ENCODE data around the gene GNB1. TPM values are rescaled to one million over a fixed set of nuclear protein-coding genes. Genes with fewer than 3 reads are reported as not detected.

The GNB1 gene
- total and polyA plus RNA-seq, 12 donors: 64.9 to 228 (median 168) TPM

DNA sequence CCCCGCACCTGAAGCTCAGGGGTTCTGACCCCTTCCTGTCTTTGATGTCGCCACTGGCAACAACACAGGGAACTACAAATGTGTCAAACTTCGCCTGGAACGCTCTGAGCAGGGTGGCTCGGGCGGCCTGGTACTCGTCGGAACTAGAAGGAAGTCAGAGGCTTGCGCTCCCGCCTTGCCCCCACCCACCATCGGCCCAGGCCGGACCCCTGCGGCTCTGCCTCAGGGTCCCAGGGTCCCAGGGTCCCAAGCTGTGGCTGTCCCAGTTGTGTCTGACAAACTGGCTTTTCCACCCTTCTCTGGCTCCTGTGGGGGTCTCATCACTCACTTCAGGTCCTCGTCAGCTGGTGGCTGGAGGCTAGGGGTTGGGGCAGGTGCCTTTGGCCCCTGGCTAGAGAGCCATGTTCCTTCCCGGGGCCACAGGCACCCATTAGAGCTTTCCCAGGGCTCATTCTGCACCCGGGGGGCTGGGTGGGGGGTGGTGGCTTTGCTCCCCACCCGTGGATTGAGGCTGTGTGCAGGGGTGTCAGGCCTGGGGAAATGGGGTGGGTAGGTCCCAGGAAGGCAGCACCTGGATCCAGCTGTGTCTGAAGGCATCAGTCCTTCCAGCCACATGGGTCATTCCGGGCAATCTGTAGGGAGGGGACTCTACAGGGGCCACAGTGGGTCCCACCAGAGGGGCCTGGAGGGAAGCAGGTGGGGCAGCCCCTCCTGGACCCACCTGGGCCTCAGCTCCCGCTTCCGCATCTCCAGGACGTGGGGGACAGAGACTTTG lies 36.2 kb upstream of the GNB1 start:
- peak in 2 of 8 donors; percentile 5 to 15 for ATAC-seq
- DNase-seq: no peak
- intact Hi-C loops (cut with DNase I): no loop called here
- Histone ChIP-seq H3K36me3 (no peaks in the 10 kb centered on the region), H3K9me3 (no peaks in the 10 kb centered on the region), H3K27me3 (no peaks in the 10 kb centered on the region), H3K27ac (peak overlapping the region in 3 of 10 donors; percentile 58 to 65 (median 60)), H3K4me1 (peaks cover 0 to 26% (median 13%) of the 10 kb centered on the region in 9 donors), H3K4me3 (no peak overlapping the region)
- WGBS, 2 donors: 83 to 85% methylated on average over 21 of the region's 21 CpGs
- no peak for TF ChIP-seq CTCF (IDR thresholded peaks at IDR 0.05)

- no peaks in the 10 kb centered on the region for H3K36me3 ChIP-seq
- no peaks in the 10 kb centered on the region for H3K9me3 ChIP-seq
- no peak overlapping the region for H3K27ac ChIP-seq
- no peak for TF ChIP-seq CTCF (IDR thresholded peaks at IDR 0.05)
- H3K4me3 ChIP-seq: no peak overlapping the region
- 82 to 85% methylated on average over 26 of the region's 26 CpGs for WGBS, 2 donors
- H3K27me3 ChIP-seq: no peaks in the 10 kb centered on the region
- no peak for DNase-seq
- H3K4me1 ChIP-seq: peaks cover 0 to 26% (median 13%) of the 10 kb centered on the region in 9 donors
- peak in 1 of 8 donors; percentile 4 for ATAC-seq
- intact Hi-C loops (cut with DNase I): no loop called here
These were observed 35.5 kb upstream of the GNB1 start for GRCh38 chr1:1926346-1926811.

DNA sequence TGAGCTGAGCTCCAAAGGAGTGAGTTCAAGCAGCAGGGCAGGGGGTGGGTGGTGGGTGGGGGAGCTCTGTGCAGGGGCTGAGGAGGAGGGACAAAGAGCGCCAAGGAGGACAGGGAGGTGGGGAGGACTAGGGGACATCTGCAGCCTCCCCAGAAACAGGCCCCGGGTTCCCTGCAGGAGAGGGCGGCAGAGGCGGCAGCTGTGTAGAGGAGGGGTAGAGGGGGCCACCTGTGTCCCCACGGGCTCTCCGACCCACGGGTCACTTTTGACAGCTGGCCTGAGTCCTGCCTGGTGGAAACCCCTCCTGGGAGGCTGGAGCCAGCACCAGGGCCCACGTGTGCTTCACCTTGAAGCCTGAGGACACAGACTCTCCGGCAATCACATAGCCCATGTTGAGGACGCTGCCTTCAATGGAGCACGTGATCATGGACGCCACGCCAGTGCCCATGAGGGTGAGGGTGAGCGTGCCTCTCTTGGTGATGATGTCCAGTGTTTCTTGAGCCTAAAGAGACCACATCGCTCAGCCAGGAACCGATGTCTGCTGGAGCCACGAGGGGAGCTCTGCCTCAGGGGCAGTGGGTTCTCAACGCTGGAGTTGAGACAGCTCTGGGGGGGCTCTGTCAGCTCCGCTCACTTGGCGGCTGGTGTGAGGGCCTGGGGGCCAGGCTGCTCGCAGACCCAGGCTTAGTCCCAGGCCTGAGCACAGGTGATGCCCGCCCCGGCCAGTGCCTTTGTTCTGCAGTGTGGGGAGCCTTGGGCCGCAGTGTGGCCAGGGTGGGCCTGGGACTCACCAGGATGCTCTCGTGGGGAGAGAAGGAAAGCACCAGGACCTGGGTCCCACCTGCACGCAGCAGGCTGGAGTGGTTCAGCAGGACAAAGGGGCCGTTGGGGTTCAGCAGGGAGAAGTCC lies 34.8 kb upstream of the GNB1 start:
- Histone ChIP-seq H3K36me3 (no peaks in the 10 kb centered on the region), H3K4me3 (no peak overlapping the region), H3K9me3 (no peaks in the 10 kb centered on the region), H3K27ac (no peak overlapping the region), H3K4me1 (peaks cover 0 to 26% (median 13%) of the 10 kb centered on the region in 9 donors), H3K27me3 (no peaks in the 10 kb centered on the region)
- DNase-seq (no peak), ATAC-seq (no peak)
- intact Hi-C loops (cut with DNase I): no loop called here
- TF ChIP-seq CTCF (IDR thresholded peaks at IDR 0.05): no peak
- 77 to 83% methylated on average over 27 of the region's 27 CpGs for WGBS, 2 donors

GRCh38 chr1:1924849-1925248 lies 34.0 kb upstream of the GNB1 start:
- H3K9me3 ChIP-seq: no peaks in the 10 kb centered on the region
- no peaks in the 10 kb centered on the region for H3K27me3 ChIP-seq
- H3K27ac ChIP-seq: no peak overlapping the region
- H3K36me3 ChIP-seq: no peaks in the 10 kb centered on the region
- peaks cover 0 to 26% (median 13%) of the 10 kb centered on the region in 9 donors for H3K4me1 ChIP-seq
- 92 to 95% methylated on average over 21 of the region's 21 CpGs for WGBS, 2 donors
- intact Hi-C loops (cut with DNase I): no loop called here
- DNase-seq: no peak
- no peak for ATAC-seq
- no peak overlapping the region for H3K4me3 ChIP-seq
- no peak for TF ChIP-seq CTCF (IDR thresholded peaks at IDR 0.05)

Data from heart right ventricle (tissue), 16 donors.